ENCODE measurements around the gene ENOX2.

ENOX2 gene

GRCh38 chrX:130702867-130703707, 199.9 kb downstream of the ENOX2 start:
- no peak for DNase-seq (ENCODE audit: low read depth in 4 of 4, low spot score in 1 of 4)

- no peak for DNase-seq (ENCODE audit: low read depth in 4 of 4, low spot score in 1 of 4)
Measured at GRCh38 chrX:130700629-130701028, 202.4 kb downstream of the ENOX2 start.

- no peak for DNase-seq (ENCODE audit: low read depth in 4 of 4, low spot score in 1 of 4)
Measured at GRCh38 chrX:130699618-130700017, 203.4 kb downstream of the ENOX2 start.

- DNase-seq (ENCODE audit: low read depth in 4 of 4, low spot score in 1 of 4): no peak
Measured at GRCh38 chrX:130696542-130696941, 206.5 kb downstream of the ENOX2 start.

- DNase-seq (ENCODE audit: low read depth in 4 of 4, low spot score in 1 of 4): no peak
Measured at GRCh38 chrX:130695931-130696330, 207.1 kb downstream of the ENOX2 start.

- no peak for DNase-seq (ENCODE audit: low read depth in 4 of 4, low spot score in 1 of 4)
Measured at GRCh38 chrX:130694983-130695382, 208.0 kb downstream of the ENOX2 start.

GRCh38 chrX:130691576-130691975, 211.4 kb downstream of the ENOX2 start:
- no peak for DNase-seq (ENCODE audit: low read depth in 4 of 4, low spot score in 1 of 4)

GRCh38 chrX:130688360-130688759, 214.6 kb downstream of the ENOX2 start:
- DNase-seq (ENCODE audit: low read depth in 4 of 4, low spot score in 1 of 4): no peak

GRCh38 chrX:130682990-130683389, 220.0 kb downstream of the ENOX2 start:
- no peak for DNase-seq (ENCODE audit: low read depth in 4 of 4, low spot score in 1 of 4)

- no peak for DNase-seq (ENCODE audit: low read depth in 4 of 4, low spot score in 1 of 4)
Measured at GRCh38 chrX:130680164-130681035, 222.6 kb downstream of the ENOX2 start.

GRCh38 chrX:130676861-130677260, 226.1 kb downstream of the ENOX2 start:
- no peak for DNase-seq (ENCODE audit: low read depth in 4 of 4, low spot score in 1 of 4)

GRCh38 chrX:130672214-130672613, 230.8 kb downstream of the ENOX2 start:
- no peak for DNase-seq (ENCODE audit: low read depth in 4 of 4, low spot score in 1 of 4)

GRCh38 chrX:130669233-130669632, 233.8 kb downstream of the ENOX2 start:
- no peak for DNase-seq (ENCODE audit: low read depth in 4 of 4, low spot score in 1 of 4)

GRCh38 chrX:130665263-130665662, 237.7 kb downstream of the ENOX2 start:
- no peak for DNase-seq (ENCODE audit: low read depth in 4 of 4, low spot score in 1 of 4)

GRCh38 chrX:130658310-130658709, 244.7 kb downstream of the ENOX2 start:
- DNase-seq (ENCODE audit: low read depth in 4 of 4, low spot score in 1 of 4): no peak

- no peak for DNase-seq (ENCODE audit: low read depth in 4 of 4, low spot score in 1 of 4)
Measured at GRCh38 chrX:130654409-130654950, 248.5 kb downstream of the ENOX2 start.

GRCh38 chrX:130652824-130653578, 250.0 kb downstream of the ENOX2 start:
- DNase-seq (ENCODE audit: low read depth in 4 of 4, low spot score in 1 of 4): no peak

- no peak for DNase-seq (ENCODE audit: low read depth in 4 of 4, low spot score in 1 of 4)
Measured at GRCh38 chrX:130649738-130650137, 253.3 kb downstream of the ENOX2 start.

GRCh38 chrX:130647468-130647867, 255.5 kb downstream of the ENOX2 start:
- DNase-seq (ENCODE audit: low read depth in 4 of 4, low spot score in 1 of 4): no peak

- DNase-seq (ENCODE audit: low read depth in 4 of 4, low spot score in 1 of 4): no peak
Measured at GRCh38 chrX:130645955-130646583, 256.9 kb downstream of the ENOX2 start.

- no peak for DNase-seq (ENCODE audit: low read depth in 4 of 4, low spot score in 1 of 4)
Measured at GRCh38 chrX:130637591-130637990, 265.4 kb downstream of the ENOX2 start.

Data from stimulated activated CD4-positive, alpha-beta T cell treated with anti-CD3 and anti-CD28 coated beads, Interleukin-1b, Interleukin-23, amount 100 ng/mL, for 24 hours (primary cell).